Measurements from ENCODE around the gene GCKR.

GRCh38 chr2:27489118-27489497 lies 7.5 kb upstream of the GCKR start:
- no peak for TF ChIP-seq REST (IDR thresholded peaks at IDR 0.05; ENCODE audit: insufficient read depth in 1 of 2, low read depth in 2 of 2, low read length in 2 of 2)
- TF ChIP-seq POLR2AphosphoS5 (IDR thresholded peaks at IDR 0.05; ENCODE audit: low read depth, low read length): no peak
- no peak for TF ChIP-seq TAF1 (IDR thresholded peaks at IDR 0.05; ENCODE audit: borderline replicate concordance, insufficient read depth, low read length)
- TF ChIP-seq SIN3A (IDR thresholded peaks at IDR 0.05; ENCODE audit: borderline replicate concordance, insufficient read depth, low read length): no peak
- TF ChIP-seq FOXP2 (optimal IDR thresholded peaks at IDR 0.05; ENCODE audit: borderline replicate concordance, extremely low read depth, extremely low read length, insufficient read depth): no peak

Measured in PFSK-1 (cell line).